Measurements from ENCODE around the gene COPS6.

The COPS6 gene

DNA sequence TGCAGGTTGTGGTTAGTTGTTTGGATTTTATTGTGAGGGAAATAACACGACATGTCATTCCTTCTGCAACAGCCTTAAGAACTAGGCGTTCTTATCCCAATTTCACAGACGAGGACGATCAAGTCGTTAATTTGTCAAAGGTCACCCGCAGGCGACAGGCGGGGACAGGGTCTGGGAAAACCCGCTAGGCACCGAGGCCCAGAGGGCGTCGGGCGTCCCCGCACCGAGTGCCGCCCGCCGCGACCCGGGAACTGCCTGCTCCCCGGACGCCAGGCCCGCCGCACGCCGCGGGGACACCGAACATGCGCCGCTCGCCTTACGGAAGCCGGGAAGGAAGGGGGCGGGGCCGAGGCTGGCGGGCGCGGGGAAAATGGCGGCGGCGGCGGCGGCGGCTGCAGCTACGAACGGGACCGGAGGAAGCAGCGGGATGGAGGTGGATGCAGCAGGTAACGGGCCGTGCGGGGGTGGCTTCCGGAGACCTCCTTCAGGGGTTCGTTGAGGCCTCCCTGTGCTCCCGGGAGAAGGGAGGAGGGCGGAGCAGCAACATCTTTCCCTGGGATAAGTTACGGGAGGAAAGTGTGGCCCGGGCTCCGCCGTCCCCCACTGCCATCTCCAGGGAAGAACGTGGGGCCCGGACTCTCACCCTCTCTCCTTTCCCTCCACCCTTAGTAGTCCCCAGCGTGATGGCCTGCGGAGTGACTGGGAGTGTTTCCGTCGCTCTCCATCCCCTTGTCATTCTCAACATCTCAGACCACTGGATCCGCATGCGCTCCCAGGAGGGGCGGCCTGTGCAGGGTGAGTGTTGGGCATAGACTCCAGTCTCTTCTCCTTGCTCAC, at the start of gene COPS6:
COPS6 (plus strand) TSS at position 349 of the 837 bp plus-strand sequence; CDS start at position 371, 22 bp downstream.
- DNase-seq (ENCODE audit: low read depth), result peak; percentile 87

- DNase-seq (ENCODE audit: low read depth), result no peak
Measured at GRCh38 chr7:100040575-100040974, 48.2 kb upstream of the COPS6 start.

- no peak for DNase-seq (ENCODE audit: low read depth)
Measured at GRCh38 chr7:100044718-100045117, 44.1 kb upstream of the COPS6 start.

- no peak for DNase-seq (ENCODE audit: low read depth)
Measured at GRCh38 chr7:100048680-100049079, 40.1 kb upstream of the COPS6 start.

DNA sequence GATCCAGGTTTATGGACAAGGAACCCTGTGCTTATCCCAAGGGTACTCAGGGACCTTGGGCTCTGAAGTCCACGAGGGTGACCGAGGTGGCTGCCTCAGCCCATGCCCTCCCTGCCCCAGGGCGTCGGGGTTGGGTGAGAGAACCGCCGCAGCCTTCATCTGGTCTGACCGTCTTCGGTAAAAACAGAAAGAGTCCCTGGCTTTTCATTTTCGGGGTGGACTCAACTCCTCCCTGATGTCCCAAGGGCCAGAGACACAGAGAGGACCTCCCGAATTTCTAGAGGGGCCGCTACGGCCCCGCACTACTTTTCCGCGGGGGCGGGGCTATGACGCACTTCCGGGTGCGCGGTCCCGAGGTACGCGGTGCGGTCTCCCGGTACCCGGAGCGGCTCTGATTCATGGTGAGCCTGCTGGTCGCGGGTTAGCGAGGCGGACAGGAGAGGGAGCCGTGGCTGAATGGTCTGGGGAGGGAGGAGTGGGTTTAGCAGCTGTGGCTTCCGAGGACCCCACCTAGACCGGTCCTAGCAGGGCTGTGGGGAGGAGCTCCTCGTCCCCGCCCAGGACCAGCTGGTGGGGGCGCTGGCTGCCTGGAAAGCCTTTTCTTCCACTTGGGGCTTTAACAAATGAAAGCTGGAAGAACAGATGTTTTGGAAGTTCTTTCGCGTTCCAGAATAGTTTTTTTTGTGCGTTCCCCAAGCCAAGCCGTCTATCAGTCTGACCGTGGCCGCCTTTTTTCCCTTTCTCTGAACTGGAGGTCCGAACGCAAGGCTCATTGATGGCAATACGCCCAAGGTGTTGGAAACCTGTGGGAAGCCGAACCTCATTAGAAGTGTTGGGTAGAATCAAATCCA, 39.1 kb upstream of the COPS6 start, which contains the start of gene ZSCAN21:
ZSCAN21 (plus strand) TSS at position 334 of the 851 bp plus-strand sequence. CDS start 7,233 bp downstream, outside the sequence.
- peak; percentile 75 for DNase-seq (ENCODE audit: low read depth)

GRCh38 chr7:100051611-100052010, 37.2 kb upstream of the COPS6 start:
- no peak for DNase-seq (ENCODE audit: low read depth)

- DNase-seq (ENCODE audit: low read depth), result no peak
Measured at GRCh38 chr7:100053215-100053614, 35.6 kb upstream of the COPS6 start.

DNA sequence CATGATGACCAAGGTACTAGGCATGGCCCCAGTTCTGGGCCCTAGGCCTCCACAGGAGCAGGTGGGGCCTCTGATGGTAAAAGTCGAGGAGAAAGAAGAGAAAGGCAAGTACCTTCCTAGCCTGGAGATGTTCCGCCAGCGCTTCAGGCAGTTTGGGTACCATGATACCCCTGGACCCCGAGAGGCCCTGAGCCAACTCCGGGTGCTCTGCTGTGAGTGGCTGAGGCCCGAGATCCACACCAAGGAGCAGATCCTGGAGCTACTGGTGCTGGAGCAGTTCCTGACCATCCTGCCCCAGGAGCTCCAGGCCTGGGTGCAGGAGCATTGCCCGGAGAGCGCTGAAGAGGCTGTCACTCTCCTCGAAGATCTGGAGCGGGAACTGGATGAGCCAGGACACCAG, 31.8 kb upstream of the COPS6 start:
- no peak for DNase-seq (ENCODE audit: low read depth)

DNA sequence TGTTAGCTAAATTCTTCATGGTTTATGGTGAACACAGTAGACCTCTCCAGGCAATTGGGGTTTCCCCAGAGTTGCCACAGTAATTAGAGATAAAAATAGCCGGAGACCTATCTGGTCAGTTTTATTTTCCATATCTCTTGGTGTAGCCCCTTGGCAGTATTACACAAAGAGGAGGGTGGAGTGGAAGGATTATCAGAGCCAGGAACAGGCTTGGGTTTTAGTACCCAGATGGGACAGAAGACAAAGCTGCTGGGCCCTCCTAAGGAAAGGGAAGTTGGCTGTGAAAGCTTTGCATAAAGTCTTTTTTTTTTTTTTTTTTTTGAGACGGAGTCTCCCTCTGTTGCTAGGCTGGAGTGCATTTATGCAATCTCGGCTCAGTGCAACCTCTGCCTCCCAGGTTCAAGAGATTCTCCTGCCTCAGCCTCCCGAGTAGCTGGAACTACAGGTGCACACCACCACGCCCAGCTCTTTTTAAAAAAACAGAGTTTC, 29.5 kb upstream of the COPS6 start:
- DNase-seq (ENCODE audit: low read depth), result no peak

GRCh38 chr7:100061518-100062193, 27.1 kb upstream of the COPS6 start:
- DNase-seq (ENCODE audit: low read depth), result no peak

- DNase-seq (ENCODE audit: low read depth), result no peak
Measured at GRCh38 chr7:100063376-100063775, 25.4 kb upstream of the COPS6 start.

DNA sequence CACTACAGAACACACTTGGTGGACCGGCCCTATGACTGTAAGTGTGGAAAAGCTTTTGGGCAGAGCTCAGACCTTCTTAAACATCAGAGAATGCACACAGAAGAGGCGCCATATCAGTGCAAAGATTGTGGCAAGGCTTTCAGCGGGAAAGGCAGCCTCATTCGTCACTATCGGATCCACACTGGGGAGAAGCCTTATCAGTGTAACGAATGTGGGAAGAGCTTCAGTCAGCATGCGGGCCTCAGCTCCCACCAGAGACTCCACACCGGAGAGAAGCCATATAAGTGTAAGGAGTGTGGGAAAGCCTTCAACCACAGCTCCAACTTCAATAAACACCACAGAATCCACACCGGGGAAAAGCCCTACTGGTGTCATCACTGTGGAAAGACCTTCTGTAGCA, 24.6 kb upstream of the COPS6 start:
- DNase-seq (ENCODE audit: low read depth), result no peak

- no peak for DNase-seq (ENCODE audit: low read depth)
Measured at GRCh38 chr7:100065452-100066186, 23.1 kb upstream of the COPS6 start.

DNA sequence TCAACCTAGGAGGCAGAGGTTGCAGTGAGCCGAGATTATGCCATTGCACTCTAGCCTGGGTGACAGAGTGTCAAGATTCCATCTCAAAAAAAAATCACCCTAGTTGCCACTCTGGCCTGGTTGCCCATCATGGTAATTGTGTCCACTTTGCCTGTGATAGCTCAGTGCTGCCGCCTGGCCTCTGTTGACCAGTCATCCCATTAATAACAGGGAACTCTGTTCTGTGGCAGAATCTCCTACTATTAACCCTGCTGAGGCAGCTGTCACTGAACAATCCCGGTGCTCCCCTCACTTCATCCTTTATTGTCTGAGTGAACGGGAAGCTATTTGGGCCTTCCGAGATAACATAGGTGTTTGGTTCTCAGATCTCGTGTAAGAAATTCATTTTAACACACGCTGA, 21.8 kb upstream of the COPS6 start:
- DNase-seq (ENCODE audit: low read depth), result no peak

DNA sequence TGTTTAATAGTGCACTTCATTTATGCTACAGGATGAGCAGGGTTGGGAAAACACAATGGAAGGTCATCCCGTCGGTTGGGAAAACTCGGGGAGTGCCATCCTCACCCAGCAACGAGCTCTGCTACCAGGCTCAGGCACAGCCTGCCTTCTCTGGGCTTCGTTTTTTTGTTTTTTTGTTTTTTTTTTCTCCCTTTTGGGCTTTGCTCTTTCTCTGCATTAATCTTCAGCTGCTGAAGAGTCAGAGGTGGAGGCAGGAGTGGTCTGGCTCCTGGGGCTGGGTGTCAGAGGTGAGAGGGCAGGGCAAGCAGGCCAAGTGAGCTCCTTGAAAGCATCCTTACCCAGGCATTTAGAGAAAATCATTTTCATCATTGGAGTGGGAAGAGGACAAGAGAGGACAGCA, 18.8 kb upstream of the COPS6 start:
- no peak for DNase-seq (ENCODE audit: low read depth)

GRCh38 chr7:100071018-100071723, 17.6 kb upstream of the COPS6 start:
- DNase-seq (ENCODE audit: low read depth), result no peak

- DNase-seq (ENCODE audit: low read depth), result no peak
Measured at GRCh38 chr7:100072462-100072861, 16.3 kb upstream of the COPS6 start.

DNA sequence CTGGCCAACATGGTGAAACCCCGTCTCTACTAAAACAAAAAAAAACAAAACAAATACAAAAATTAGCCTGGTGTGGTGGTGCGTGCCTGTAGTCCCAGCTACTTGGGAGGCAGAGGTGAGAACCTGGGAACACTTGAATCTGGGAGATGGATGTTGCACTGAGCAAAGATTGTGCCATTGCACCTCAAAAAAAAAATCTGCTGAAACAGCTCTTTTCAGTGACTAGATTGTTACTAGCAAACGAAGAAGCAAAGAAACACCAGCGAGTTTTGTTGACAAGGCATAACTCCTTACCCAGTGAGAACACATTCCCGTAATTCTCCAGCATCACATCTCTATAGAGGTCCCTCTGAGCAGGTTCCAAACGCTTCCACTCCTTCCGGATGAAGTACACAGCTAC, 13.9 kb upstream of the COPS6 start:
- DNase-seq (ENCODE audit: low read depth), result no peak

GRCh38 chr7:100075418-100075817, 13.4 kb upstream of the COPS6 start:
- DNase-seq (ENCODE audit: low read depth), result no peak

GRCh38 chr7:100077205-100077604, 11.6 kb upstream of the COPS6 start:
- no peak for DNase-seq (ENCODE audit: low read depth)

DNA sequence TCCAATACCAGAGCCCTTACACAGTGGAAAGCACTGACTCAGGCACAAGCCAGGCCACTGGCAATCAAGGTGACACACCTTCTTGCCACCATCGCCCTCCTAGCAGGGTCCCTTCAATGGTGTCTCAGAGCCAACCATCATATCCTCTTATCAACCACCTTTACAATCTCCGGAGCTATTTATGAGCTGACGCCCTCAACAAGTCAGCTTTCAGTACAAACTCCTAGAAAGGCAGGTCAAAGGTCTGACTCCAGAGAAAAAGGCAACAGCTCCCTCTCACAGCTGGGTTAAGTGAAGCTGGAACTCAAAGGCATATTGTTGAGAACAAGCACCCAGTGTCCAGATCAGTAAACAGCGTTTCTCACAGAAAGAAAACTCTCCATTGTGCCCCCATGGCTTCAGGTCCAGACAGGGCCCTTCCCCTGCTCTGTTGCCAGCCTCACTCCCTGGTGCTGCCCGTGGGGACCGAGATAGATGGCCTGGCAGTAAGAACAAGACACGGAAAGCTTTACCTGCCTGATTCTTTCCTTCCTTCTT, 9.7 kb upstream of the COPS6 start:
- no peak for DNase-seq (ENCODE audit: low read depth)

All from activated T-cell treated with anti-CD3 and anti-CD28 coated beads for 1 hour (primary cell).